Measurements from ENCODE around the gene FOXK1.

GRCh38 chr7:4775848-4776623 lies 93.9 kb downstream of the FOXK1 start:
- TF ChIP-seq CTCF (IDR thresholded peaks at IDR 0.05; ENCODE audit: low read depth, low read length), result no peak
- TF ChIP-seq POLR2A (IDR thresholded peaks at IDR 0.05; ENCODE audit: extremely low read depth, insufficient read length), result no peak
- no peak for TF ChIP-seq MAX (IDR thresholded peaks at IDR 0.05; ENCODE audit: low read depth, low read length)
